ENCODE measurements around the gene MSH2. TPM values are rescaled to one million over a fixed set of nuclear protein-coding genes. Genes with fewer than 3 reads are reported as not detected.

MSH2 gene
- total and polyA plus RNA-seq, 10 donors: 7.1 to 19.4 (median 15.5) TPM

GRCh38 chr2:47460766-47461165 is 57.8 kb downstream of the MSH2 start:
- Histone ChIP-seq H3K9me3 (no peaks in the 10 kb centered on the region), H3K27me3 (replicated peaks in 1 of 7) (no peaks in the 10 kb centered on the region), H3K36me3 (peaks cover 0 to 35% (median 19%) of the 10 kb centered on the region in 6 donors), H3K27ac (no peak overlapping the region), H3K4me3 (no peak overlapping the region), H3K4me1 (peaks cover 0 to 22% (median 0%) of the 10 kb centered on the region in 6 donors)
- DNase-seq: no peak
- TF ChIP-seq POLR2AphosphoS5 (IDR thresholded peaks at IDR 0.05): no peak
- no peak for TF ChIP-seq POLR2A (IDR thresholded peaks at IDR 0.05)
- TF ChIP-seq CTCF (IDR thresholded peaks at IDR 0.05 in 8 of 11, conservative IDR thresholded peaks at IDR 0.05 in 3 of 11): no peak
- intact Hi-C loops (cut with DNase I; ENCODE audit: low total_unique reads): no loop called here

- Histone ChIP-seq H3K27ac (no peak overlapping the region), H3K9me3 (no peaks in the 10 kb centered on the region), H3K36me3 (peaks cover 3 to 89% (median 19%) of the 10 kb centered on the region in 6 donors), H3K27me3 (replicated peaks in 1 of 7) (no peaks in the 10 kb centered on the region), H3K4me1 (no peaks in the 10 kb centered on the region), H3K4me3 (no peak overlapping the region)
- 80 to 94% (median 86%) methylated on average over 5 of the region's 5 CpGs for WGBS, 5 donors
- intact Hi-C loops (cut with DNase I; ENCODE audit: low total_unique reads): no loop called here
- DNase-seq: no peak
- TF ChIP-seq POLR2A (IDR thresholded peaks at IDR 0.05) (no peak), POLR2AphosphoS5 (IDR thresholded peaks at IDR 0.05) (no peak), CTCF (IDR thresholded peaks at IDR 0.05 in 8 of 11, conservative IDR thresholded peaks at IDR 0.05 in 3 of 11) (no peak)
Measured at GRCh38 chr2:47471429-47472116, 68.6 kb downstream of the MSH2 start.

GRCh38 chr2:47479863-47480262 is 76.9 kb downstream of the MSH2 start:
- H3K9me3 ChIP-seq: no peaks in the 10 kb centered on the region
- no peak for DNase-seq
- TF ChIP-seq POLR2AphosphoS5 (IDR thresholded peaks at IDR 0.05): no peak
- no peak for TF ChIP-seq CTCF (IDR thresholded peaks at IDR 0.05 in 8 of 11, conservative IDR thresholded peaks at IDR 0.05 in 3 of 11)
- TF ChIP-seq POLR2A (IDR thresholded peaks at IDR 0.05): no peak
- intact Hi-C loops (cut with DNase I; ENCODE audit: low total_unique reads): no loop called here
- no peak overlapping the region for H3K27ac ChIP-seq
- no peaks in the 10 kb centered on the region for H3K27me3 ChIP-seq (replicated peaks in 1 of 7)
- peaks cover 0 to 85% (median 20%) of the 10 kb centered on the region in 6 donors for H3K36me3 ChIP-seq
- H3K4me1 ChIP-seq: no peaks in the 10 kb centered on the region
- WGBS, 5 donors: 92 to 100% (median 96%) methylated on average over 1 of the region's 1 CpG
- no peak overlapping the region for H3K4me3 ChIP-seq

- peaks cover 7 to 20% (median 12%) of the 10 kb centered on the region in 6 donors for H3K4me1 ChIP-seq
- intact Hi-C loops (cut with DNase I; ENCODE audit: low total_unique reads): no loop called here
Measured at GRCh38 chr2:47483191-47483590, 80.2 kb downstream of the MSH2 start.

More at GRCh38 chr2:47483191-47483590, 80.2 kb downstream of the MSH2 start:
- TF ChIP-seq CTCF (IDR thresholded peaks at IDR 0.05 in 8 of 11, conservative IDR thresholded peaks at IDR 0.05 in 3 of 11) (no peak), POLR2A (IDR thresholded peaks at IDR 0.05) (no peak), POLR2AphosphoS5 (IDR thresholded peaks at IDR 0.05) (no peak)
- 94 to 97% (median 95%) methylated on average over 8 of the region's 8 CpGs for WGBS, 5 donors
- H3K9me3 ChIP-seq: no peaks in the 10 kb centered on the region
- peaks cover 0 to 63% (median 16%) of the 10 kb centered on the region in 6 donors for H3K36me3 ChIP-seq
- H3K27me3 ChIP-seq (replicated peaks in 1 of 7): no peaks in the 10 kb centered on the region
- no peak for DNase-seq
- no peak overlapping the region for H3K27ac ChIP-seq
- H3K4me3 ChIP-seq: no peak overlapping the region

Measured in spleen (tissue), 11 donors.